ENCODE results near the gene ALDH7A1. TPM values are rescaled to one million over a fixed set of nuclear protein-coding genes. Genes with fewer than 3 reads are reported as not detected.

Gene ALDH7A1
- total and polyA plus RNA-seq, 10 of the 15 experiments (the other 5 are each of a cell fraction or from before 2014, with no cell fraction given) = 0.18 to 1.0 (median 0.41) TPM; not detected in 1

GRCh38 chr5:126535856-126536545 lies 59.0 kb downstream of the ALDH7A1 start:
- Histone ChIP-seq H3K27ac (ENCODE audit: control insufficient read depth, insufficient read depth) (no peak overlapping the region), H3K4me2 (ENCODE audit: control insufficient read depth, insufficient read depth) (no peak overlapping the region), H3K9me3 (replicated peaks; ENCODE audit: control insufficient read depth, insufficient read depth, low read length) (no peaks in the 10 kb centered on the region; the same call in 2 of the 3 replicates), H3K4me1 (ENCODE audit: control insufficient read depth, insufficient read depth, low read length) (no peaks in the 10 kb centered on the region), H2AFZ (ENCODE audit: control insufficient read depth, low read depth, low read length) (no peak overlapping the region), H3K79me2 (ENCODE audit: control insufficient read depth, insufficient read depth, low read length) (no peaks in the 10 kb centered on the region), H3K4me3 (no peak overlapping the region), H4K20me1 (ENCODE audit: control insufficient read depth, insufficient read depth) (no peaks in the 10 kb centered on the region), H3K36me3 (ENCODE audit: control insufficient read depth in 2 of 2, insufficient read depth in 2 of 2, low read length in 1 of 2) (no peaks in the 10 kb centered on the region), H3K9ac (ENCODE audit: control insufficient read depth, insufficient read depth, low read length) (no peak overlapping the region), H3K27me3 (replicated peaks in 1 of 2; ENCODE audit: control insufficient read depth in 2 of 2, insufficient read depth in 2 of 2, low read length in 1 of 2) (no peaks in the 10 kb centered on the region)
- no peak for FAIRE-seq
- SMC1A ChIA-PET (ENCODE audit: uncharacterized antibody, unreplicated experiment) = interaction anchor here (0.6 to 1.9 kb wide), 2 partner anchors 182 to 197 kb away, joined by 4 to 6 read pairs; no protein-coding TSS in a partner anchor
- RAD21 ChIA-PET (ENCODE audit: unreplicated experiment) = interaction anchor here (1.4 to 3.2 kb wide), 2 partner anchors 183 to 197 kb away, joined by 4 to 9 read pairs; no protein-coding TSS in a partner anchor
- 21% methylated on average over 4 of the region's 4 CpGs for WGBS (ENCODE audit: insufficient coverage, insufficient replicate concordance, low lambda C conversion rate, missing lambda C conversion rate)
- in situ Hi-C loops (cut with MboI) (loop anchor here (5.0 kb wide), 1 partner anchor 184 kb away; no protein-coding TSS in a partner anchor), intact Hi-C loops (cut with micrococcal nuclease; ENCODE audit: unreplicated experiment) (loop anchor here (5.0 kb wide), 1 partner anchor 34 kb away; no protein-coding TSS in a partner anchor)
- no peak for DNase-seq (ENCODE audit: low read depth, low spot score)
- POLR2A ChIA-PET = no interaction called here
- no peak for ATAC-seq
- CTCF ChIA-PET = interaction anchor here (0.9 to 11.8 kb wide), 5 partner anchors 35 to 957 kb away, joined by 3 to 136 read pairs (median 5); no protein-coding TSS in a partner anchor
- BruUV-seq (replicated peaks) = no TSS peak
- TF ChIP-seq ASH2L (IDR thresholded peaks at IDR 0.05; ENCODE audit: borderline replicate concordance, low read depth) (no peak), STAT3 (IDR thresholded peaks at IDR 0.05; ENCODE audit: low read depth, low read length) (no peak), NR2C2 (IDR thresholded peaks at IDR 0.05; ENCODE audit: borderline replicate concordance, control insufficient read depth, insufficient read length, low read depth) (no peak), MEF2A (IDR thresholded peaks at IDR 0.05; ENCODE audit: insufficient read depth, low read depth, low read length) (no peak), CEBPB (IDR thresholded peaks at IDR 0.05; ENCODE audit: borderline replicate concordance in 1 of 2, low read depth in 2 of 2, low read length in 2 of 2) (no peak), EZH2 (IDR thresholded peaks at IDR 0.05; ENCODE audit: borderline replicate concordance, control insufficient read depth, low read depth, low read length) (no peak), NRF1 (conservative IDR thresholded peaks at IDR 0.05; ENCODE audit: low read depth, low read length) (no peak), BRCA1 (IDR thresholded peaks at IDR 0.05; ENCODE audit: low read depth, low read length) (no peak), TCF3 (IDR thresholded peaks at IDR 0.05; ENCODE audit: borderline replicate concordance, insufficient read depth, low read depth, low read length) (no peak)
- TF ChIP-seq, protein P1, sequence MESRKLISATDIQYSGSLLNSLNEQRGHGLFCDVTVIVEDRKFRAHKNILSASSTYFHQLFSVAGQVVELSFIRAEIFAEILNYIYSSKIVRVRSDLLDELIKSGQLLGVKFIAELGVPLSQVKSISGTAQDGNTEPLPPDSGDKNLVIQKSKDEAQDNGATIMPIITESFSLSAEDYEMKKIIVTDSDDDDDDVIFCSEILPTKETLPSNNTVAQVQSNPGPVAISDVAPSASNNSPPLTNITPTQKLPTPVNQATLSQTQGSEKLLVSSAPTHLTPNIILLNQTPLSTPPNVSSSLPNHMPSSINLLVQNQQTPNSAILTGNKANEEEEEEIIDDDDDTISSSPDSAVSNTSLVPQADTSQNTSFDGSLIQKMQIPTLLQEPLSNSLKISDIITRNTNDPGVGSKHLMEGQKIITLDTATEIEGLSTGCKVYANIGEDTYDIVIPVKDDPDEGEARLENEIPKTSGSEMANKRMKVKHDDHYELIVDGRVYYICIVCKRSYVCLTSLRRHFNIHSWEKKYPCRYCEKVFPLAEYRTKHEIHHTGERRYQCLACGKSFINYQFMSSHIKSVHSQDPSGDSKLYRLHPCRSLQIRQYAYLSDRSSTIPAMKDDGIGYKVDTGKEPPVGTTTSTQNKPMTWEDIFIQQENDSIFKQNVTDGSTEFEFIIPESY (IDR thresholded peaks at IDR 0.05) = no peak
